Lower lobe of right lung (tissue), 2 donors: ENCODE results near the gene FIGNL2. TPM values are rescaled to one million over a fixed set of nuclear protein-coding genes. Genes with fewer than 3 reads are reported as not detected.
"Not testable (repeated sequence)": the region's sequence is repeated elsewhere in the genome, so short reads cannot be mapped to it uniquely, and the experiment has no call there.

Source experiments
- ATAC-seq, 2 donors: fragments of 200-7000 bp; cut with Tn5 transposase; one replicate each; pipeline ENCODE4 v1.9.1; 2020 to 2022; ENCODE audit warnings: mild to moderate bottlenecking in 2 of 2, moderate library complexity in 2 of 2
- DNase-seq: peaks from one replicate; pipeline ENCODE4 v3.0.0-alpha.2; 2020
- H3K27ac ChIP-seq: fragments of 200-600 bp; one replicate; pipeline ENCODE4 v1.8.0; 2022
- H3K27me3 ChIP-seq: fragments of 200-600 bp; one replicate; pipeline ENCODE4 v1.8.0; 2022; ENCODE audit warnings: low read depth
- H3K36me3 ChIP-seq: fragments of 200-600 bp; one replicate; pipeline ENCODE4 v1.8.0; 2022; ENCODE audit warnings: mild to moderate bottlenecking
- H3K4me1 ChIP-seq: fragments of 200-600 bp; one replicate; pipeline ENCODE4 v1.8.0; 2022
- H3K4me3 ChIP-seq: fragments of 200-600 bp; one replicate; pipeline ENCODE4 v1.8.0; 2022; ENCODE audit warnings: mild to moderate bottlenecking
- H3K9me3 ChIP-seq: fragments of 200-600 bp; one replicate; pipeline ENCODE4 v1.8.0; 2022
- intact Hi-C: fragments of 100-400 bp; cut with DNase I; formaldehyde crosslinking; loops from one replicate; pipeline ENCODE4 v1.11.0; 2022
- total RNA-seq: library from RNA; stranded (reverse); fragmentation: NEBNext Ultra II Directional; extraction: Animal tissue kit (Norgen Biotek cat#: 25700); gene quantifications from one replicate; pipeline ENCODE4 v1.2.1, GENCODE V29; 2021
- TF ChIP-seq, protein P1 (sequence below): fragments of 200-600 bp; IDR thresholded peaks from one replicate; pipeline ENCODE4 v1.8.0; 2022; ENCODE audit warnings: antibody characterized with exemption, mild to moderate bottlenecking
- donor health status: DM: no; HTN: yes; CAD: no; lungs with severe emphysema.

The FIGNL2 gene
- total RNA-seq, 1 donor from 2014 or later = 0.95 TPM

DNA sequence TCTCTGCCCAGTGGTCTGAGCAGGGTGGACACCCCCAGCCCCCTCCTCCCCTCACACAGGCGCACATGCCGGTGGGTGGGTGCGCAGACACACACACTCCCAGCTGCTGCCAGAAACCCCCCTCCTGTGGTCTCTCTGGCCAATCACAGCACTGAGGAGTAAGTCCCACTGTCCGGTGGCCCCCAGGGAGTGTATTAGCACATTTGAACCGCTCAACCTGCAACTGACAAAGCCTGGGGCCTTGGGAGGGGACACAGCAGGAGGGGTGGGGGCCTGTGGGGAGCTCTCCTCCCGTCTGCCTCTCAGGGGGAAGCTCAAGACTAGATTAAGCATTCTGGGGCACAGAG lies 11.7 kb downstream of the FIGNL2 start:
- H3K4me1 ChIP-seq = peaks cover 8% of the 10 kb centered on the region
- TF ChIP-seq, protein P1, sequence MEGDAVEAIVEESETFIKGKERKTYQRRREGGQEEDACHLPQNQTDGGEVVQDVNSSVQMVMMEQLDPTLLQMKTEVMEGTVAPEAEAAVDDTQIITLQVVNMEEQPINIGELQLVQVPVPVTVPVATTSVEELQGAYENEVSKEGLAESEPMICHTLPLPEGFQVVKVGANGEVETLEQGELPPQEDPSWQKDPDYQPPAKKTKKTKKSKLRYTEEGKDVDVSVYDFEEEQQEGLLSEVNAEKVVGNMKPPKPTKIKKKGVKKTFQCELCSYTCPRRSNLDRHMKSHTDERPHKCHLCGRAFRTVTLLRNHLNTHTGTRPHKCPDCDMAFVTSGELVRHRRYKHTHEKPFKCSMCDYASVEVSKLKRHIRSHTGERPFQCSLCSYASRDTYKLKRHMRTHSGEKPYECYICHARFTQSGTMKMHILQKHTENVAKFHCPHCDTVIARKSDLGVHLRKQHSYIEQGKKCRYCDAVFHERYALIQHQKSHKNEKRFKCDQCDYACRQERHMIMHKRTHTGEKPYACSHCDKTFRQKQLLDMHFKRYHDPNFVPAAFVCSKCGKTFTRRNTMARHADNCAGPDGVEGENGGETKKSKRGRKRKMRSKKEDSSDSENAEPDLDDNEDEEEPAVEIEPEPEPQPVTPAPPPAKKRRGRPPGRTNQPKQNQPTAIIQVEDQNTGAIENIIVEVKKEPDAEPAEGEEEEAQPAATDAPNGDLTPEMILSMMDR = no peak
- DNase-seq (no peak), ATAC-seq (no peak)
- H3K27ac ChIP-seq = no peak overlapping the region
- intact Hi-C loops = no loop called here
- no peak overlapping the region for H3K4me3 ChIP-seq
- no peaks in the 10 kb centered on the region for H3K36me3 ChIP-seq
- H3K9me3 ChIP-seq = no peaks in the 10 kb centered on the region
- H3K27me3 ChIP-seq = peaks cover 13% of the 10 kb centered on the region

DNA sequence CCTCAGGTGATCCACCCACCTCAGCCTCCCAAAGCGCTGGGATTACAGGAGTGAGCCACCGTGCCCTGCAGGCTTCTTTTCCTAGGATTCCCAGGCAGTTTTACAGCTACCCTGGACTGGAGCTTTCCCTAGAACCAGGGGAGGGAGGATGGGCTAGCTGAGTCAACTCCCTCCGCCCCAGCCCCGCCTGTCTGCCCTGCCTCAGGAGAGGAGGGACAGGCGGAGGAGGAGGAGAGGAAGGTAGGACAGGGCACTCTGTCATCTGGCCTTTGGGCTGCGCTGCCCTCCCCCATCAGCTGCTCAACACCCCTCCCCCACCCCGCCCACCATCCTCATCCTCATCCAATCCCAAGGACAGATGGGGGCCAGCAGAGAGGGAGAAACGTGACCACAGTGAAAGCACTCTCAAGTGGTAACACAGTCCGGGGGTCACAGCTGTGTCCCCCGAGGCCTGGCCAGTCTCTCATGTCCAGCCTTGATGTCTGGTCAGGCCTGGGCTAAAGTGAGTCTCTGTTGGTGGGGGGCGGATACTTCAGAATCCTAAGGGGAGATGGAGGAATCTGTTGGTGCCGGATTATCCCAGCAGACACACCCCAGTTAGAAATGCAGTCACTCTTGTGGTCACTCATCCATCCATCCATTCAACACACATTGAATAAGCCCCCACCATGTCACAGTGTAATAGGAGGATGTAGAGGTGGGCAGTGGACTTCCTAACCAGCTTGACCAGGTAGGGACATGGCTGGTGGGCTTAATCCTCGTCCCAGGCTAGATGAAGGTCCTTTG lies 12.3 kb downstream of the FIGNL2 start:
- Histone ChIP-seq H3K27me3 (peaks cover 16% of the 10 kb centered on the region), H3K27ac (no peak overlapping the region), H3K4me3 (no peak overlapping the region), H3K9me3 (no peaks in the 10 kb centered on the region), H3K36me3 (no peaks in the 10 kb centered on the region), H3K4me1 (peaks cover 8% of the 10 kb centered on the region)
- DNase-seq = no peak
- intact Hi-C loops = no loop called here
- TF ChIP-seq, protein P1 = no peak
- ATAC-seq = no peak

GRCh38 chr12:51834411-51834810 lies 14.1 kb downstream of the FIGNL2 start:
- Histone ChIP-seq H3K4me3 (no peak overlapping the region), H3K27me3 (peaks cover 17% of the 10 kb centered on the region), H3K27ac (no peak overlapping the region), H3K9me3 (no peaks in the 10 kb centered on the region), H3K4me1 (peaks cover 8% of the 10 kb centered on the region), H3K36me3 (no peaks in the 10 kb centered on the region)
- TF ChIP-seq, protein P1 = no peak
- DNase-seq = no peak
- ATAC-seq = no peak
- intact Hi-C loops = no loop called here

- Histone ChIP-seq H3K27ac (no peak overlapping the region), H3K4me3 (no peak overlapping the region), H3K9me3 (no peaks in the 10 kb centered on the region), H3K27me3 (peaks cover 17% of the 10 kb centered on the region), H3K4me1 (peaks cover 8% of the 10 kb centered on the region), H3K36me3 (no peaks in the 10 kb centered on the region)
- no peak for DNase-seq
- TF ChIP-seq, protein P1 = no peak
- no peak for ATAC-seq
- intact Hi-C loops = no loop called here
These were observed 14.9 kb downstream of the FIGNL2 start for GRCh38 chr12:51833448-51834227.

- ATAC-seq (no peak), DNase-seq (no peak)
- Histone ChIP-seq H3K4me3 (no peak overlapping the region), H3K27ac (no peak overlapping the region), H3K4me1 (peaks cover 16% of the 10 kb centered on the region), H3K9me3 (no peaks in the 10 kb centered on the region), H3K36me3 (no peaks in the 10 kb centered on the region), H3K27me3 (peaks cover 17% of the 10 kb centered on the region)
- TF ChIP-seq, protein P1 = no peak
- intact Hi-C loops = no loop called here
These were observed 16.0 kb downstream of the FIGNL2 start for GRCh38 chr12:51832354-51833107.

GRCh38 chr12:51831817-51832216 lies 16.7 kb downstream of the FIGNL2 start:
- H3K27ac ChIP-seq, H3K4me3 ChIP-seq, H3K9me3 ChIP-seq, intact Hi-C loops, H3K36me3 ChIP-seq, DNase-seq, ATAC-seq: not testable (repeated sequence)
- H3K4me1 ChIP-seq = peaks cover 23% of the 10 kb centered on the region
- H3K27me3 ChIP-seq = peaks cover 17% of the 10 kb centered on the region
